H1 (cell line): ENCODE measurements around the gene CLEC16A. TPM values are rescaled to one million over a fixed set of nuclear protein-coding genes. Genes with fewer than 3 reads are reported as not detected.

Experiments
- CTCF ChIA-PET: fragments of 300-600 bp; sonication (Branson Sonifier 250); formaldehyde crosslinking; loops from one replicate; lab custom pipeline; 2021; ENCODE audit not compliant: partially characterized antibody; lab: Charles Lee
- POLR2A ChIA-PET: fragments of 300-600 bp; sonication (Branson Sonifier 250); formaldehyde crosslinking; loops from one replicate; lab custom pipeline; 2021; ENCODE audit warnings: inconsistent platforms; ENCODE audit not compliant: partially characterized antibody; lab: Charles Lee
- DNase-seq, 2 experiments: peaks; one replicate each; pipeline versions ENCODE4 v3.0.0 to v3.0.0-alpha.2; 2010 to 2022; ENCODE audit warnings: low spot score in 2 of 2, low read depth in 1 of 2, mixed read lengths in 1 of 2
- FAIRE-seq: peaks from 2 replicates; lab custom pipeline; 2011; peaks lifted over from hg19 to GRCh38; lab: Jason Lieb, UNC
- H2AFZ ChIP-seq: 2 replicates; pipeline ENCODE4 v1.8.1; 2012; ENCODE audit warnings: low read length, inconsistent platforms
- H2AK5ac ChIP-seq: 2 replicates; pipeline ENCODE4 v1.6.1; 2013; ENCODE audit warnings: low read depth, low read length
- H2BK120ac ChIP-seq: replicated peaks from 2 replicates; pipeline ENCODE3; 2013; ENCODE audit warnings: low read depth, low read length, inconsistent platforms
- H2BK12ac ChIP-seq: 2 replicates; pipeline ENCODE4 v1.6.1; 2013; ENCODE audit warnings: low read depth, low read length
- H2BK15ac ChIP-seq: 2 replicates; pipeline ENCODE4 v1.6.1; 2013; ENCODE audit warnings: low read length
- H2BK20ac ChIP-seq: 2 replicates; pipeline ENCODE4 v1.6.1; 2013; ENCODE audit warnings: low read length
- H2BK5ac ChIP-seq: 2 replicates; pipeline ENCODE4 v1.6.1; 2013; ENCODE audit warnings: low read depth, low read length
- H3K14ac ChIP-seq: 2 replicates; pipeline ENCODE4 v1.6.1; 2013; ENCODE audit warnings: inconsistent platforms; ENCODE audit not compliant: insufficient read length
- H3K18ac ChIP-seq: 2 replicates; pipeline ENCODE4 v1.6.1; 2013; ENCODE audit warnings: low read length; ENCODE audit errors: extremely low read depth
- H3K23ac ChIP-seq: 2 replicates; pipeline ENCODE4 v1.6.1; 2013; ENCODE audit warnings: inconsistent platforms; ENCODE audit not compliant: insufficient read length
- H3K23me2 ChIP-seq: 2 replicates; pipeline ENCODE4 v1.6.1; 2013; ENCODE audit warnings: low read depth, low read length
- H3K27ac ChIP-seq: 2 replicates; pipeline ENCODE4 v1.6.1; 2011; ENCODE audit warnings: low read depth, low read length, inconsistent platforms
- H3K27me3 ChIP-seq, 4 experiments: replicated peaks in 1 of 4; 1 replicate in 1 of 4; 2 replicates in 3 of 4; pipeline versions ENCODE4 v1.6.1 to v1.8.1; 2011 to 2013; ENCODE audit warnings: low read length in 3 of 4, mild to moderate bottlenecking in 3 of 4, inconsistent platforms in 2 of 4, mixed read lengths in 2 of 4, moderate library complexity in 1 of 4; ENCODE audit not compliant: control insufficient read depth in 3 of 4, insufficient read depth in 3 of 4; ENCODE audit errors: extremely low read depth in 1 of 4
- H3K36me3 ChIP-seq, 4 experiments: 2 replicates each; pipeline versions ENCODE4 v1.6.1 to v1.8.1; 2011 to 2013; ENCODE audit warnings: mild to moderate bottlenecking in 4 of 4, low read length in 3 of 4, moderate library complexity in 2 of 4, control low read depth in 1 of 4, inconsistent platforms in 1 of 4; ENCODE audit not compliant: insufficient read depth in 4 of 4, control insufficient read depth in 2 of 4
- H3K4ac ChIP-seq: replicated peaks from 2 replicates; pipeline ENCODE3; 2013; ENCODE audit warnings: low read length, low read depth, mixed read lengths, inconsistent platforms; ENCODE audit not compliant: insufficient read length
- H3K4me1 ChIP-seq, 4 experiments: replicated peaks in 1 of 4; 1 replicate in 1 of 4; 2 replicates in 3 of 4; pipeline versions ENCODE4 v1.6.1 to v1.8.1; 2011 to 2013; ENCODE audit warnings: low read length in 3 of 4, inconsistent platforms in 2 of 4, mixed read lengths in 1 of 4; ENCODE audit not compliant: insufficient read depth in 4 of 4, control insufficient read depth in 3 of 4
- H3K4me2 ChIP-seq, 2 experiments: 2 replicates each; pipeline versions ENCODE4 v1.6.1 to v1.8.1; 2011 to 2013; ENCODE audit warnings: low read depth in 2 of 2, low read length in 2 of 2, control low read depth in 1 of 2, inconsistent platforms in 1 of 2, mild to moderate bottlenecking in 1 of 2; ENCODE audit not compliant: insufficient read depth in 1 of 2
- H3K4me3 ChIP-seq, 4 experiments: fragments of 200-600, 300-600 bp in 1 of 4; sonication (generic), shearing (Covaris generic), sonication (Bioruptor Twin) in 1 of 4; 2 replicates each; pipeline versions ENCODE4 v1.5.1 to v1.8.1; 2011 to 2016; ENCODE audit warnings: low read length in 4 of 4, low read depth in 3 of 4, control low read depth in 2 of 4, inconsistent platforms in 2 of 4, mild to moderate bottlenecking in 2 of 4, mixed read lengths in 1 of 4, moderate library complexity in 1 of 4; ENCODE audit not compliant: insufficient read depth in 2 of 4; ENCODE audit errors: extremely low read depth in 1 of 4
- H3K56ac ChIP-seq: replicated peaks from 2 replicates; pipeline ENCODE3; 2013; ENCODE audit warnings: low read depth, mild to moderate bottlenecking, mixed read lengths, low read length, inconsistent platforms; ENCODE audit not compliant: insufficient read length
- H3K79me1 ChIP-seq: 2 replicates; pipeline ENCODE4 v1.6.1; 2013; ENCODE audit warnings: low read depth, low read length, control low read depth
- H3K79me2 ChIP-seq, 2 experiments: 2 replicates each; pipeline versions ENCODE4 v1.6.1 to v1.8.1; 2012 to 2013; ENCODE audit warnings: low read length in 2 of 2, mild to moderate bottlenecking in 2 of 2, inconsistent platforms in 1 of 2; ENCODE audit not compliant: insufficient read depth in 2 of 2, control insufficient read depth in 1 of 2
- H3K9ac ChIP-seq, 4 experiments: replicated peaks in 1 of 4; 1 replicate in 1 of 4; 2 replicates in 3 of 4; pipeline versions ENCODE4 v1.6.1 to v1.8.1; 2011 to 2013; ENCODE audit warnings: low read depth in 3 of 4, low read length in 3 of 4, control low read depth in 2 of 4, mild to moderate bottlenecking in 2 of 4, moderate library complexity in 2 of 4, inconsistent platforms in 1 of 4; ENCODE audit errors: extremely low read depth in 1 of 4
- H3K9me3 ChIP-seq, 2 experiments: 2 replicates each; pipeline versions ENCODE4 v1.6.1 to v1.8.1; 2012 to 2013; ENCODE audit warnings: mild to moderate bottlenecking in 2 of 2, moderate library complexity in 2 of 2, control low read depth in 1 of 2, inconsistent platforms in 1 of 2, low read depth in 1 of 2, low read length in 1 of 2, mixed read lengths in 1 of 2; ENCODE audit not compliant: insufficient read depth in 2 of 2
- H4K20me1 ChIP-seq, 2 experiments: replicated peaks in 1 of 2; 2 replicates each; pipeline versions ENCODE3 to v1.8.1; 2011 to 2013; ENCODE audit warnings: inconsistent platforms in 2 of 2, low read length in 2 of 2, mild to moderate bottlenecking in 1 of 2; ENCODE audit not compliant: insufficient read depth in 2 of 2, control insufficient read depth in 1 of 2
- H4K5ac ChIP-seq: 2 replicates; pipeline ENCODE4 v1.6.1; 2013; ENCODE audit warnings: low read length, low read depth, mixed read lengths, inconsistent platforms; ENCODE audit not compliant: insufficient read length
- H4K8ac ChIP-seq: 2 replicates; pipeline ENCODE4 v1.8.0; 2013; ENCODE audit warnings: mild to moderate bottlenecking, moderate library complexity, low read length, inconsistent platforms; ENCODE audit not compliant: insufficient read depth; ENCODE audit errors: extremely low read depth
- H4K91ac ChIP-seq: replicated peaks from 2 replicates; pipeline ENCODE3; 2013; ENCODE audit warnings: low read length, mixed read lengths, inconsistent platforms; ENCODE audit not compliant: insufficient read length
- CTCF ChIP-seq, 3 experiments: IDR thresholded peaks; 1 replicate in 2 of 3; 2 replicates in 1 of 3; pipeline versions ENCODE4 v1.5.1 to v1.6.1; 2011; ENCODE audit warnings: low read length in 3 of 3, mild to moderate bottlenecking in 3 of 3, inconsistent platforms in 2 of 3, low read depth in 1 of 3, moderate library complexity in 1 of 3; ENCODE audit not compliant: insufficient read depth in 1 of 3; ENCODE audit errors: control extremely low read depth in 1 of 3
- FOSL1 ChIP-seq: IDR thresholded peaks from 2 replicates; pipeline ENCODE4 v1.6.1; 2011; ENCODE audit warnings: mild to moderate bottlenecking, low read depth, low read length, moderate library complexity; ENCODE audit not compliant: insufficient read depth
- POLR2AphosphoS5 ChIP-seq: IDR thresholded peaks from 2 replicates; pipeline ENCODE4 v1.6.1; 2011; ENCODE audit warnings: low read depth, low read length
- SP2 ChIP-seq: IDR thresholded peaks from 2 replicates; pipeline ENCODE4 v1.6.1; 2012; ENCODE audit warnings: mild to moderate bottlenecking, low read length, inconsistent platforms
- WGBS, 2 experiments: shearing (Covaris generic) in 1 of 2; methylation state at CpG; one replicate each; pipeline versions ENCODE4 v1.1.6 to v1.1.7; 2013 to 2015; ENCODE audit warnings: low lambda C conversion rate in 2 of 2, mixed read lengths in 2 of 2, inconsistent platforms in 1 of 2, low coverage in 1 of 2, missing lambda C conversion rate in 1 of 2; ENCODE audit not compliant: insufficient replicate concordance in 2 of 2, insufficient coverage in 1 of 2, insufficient read length in 1 of 2; ENCODE audit errors: extremely low coverage in 1 of 2, missing lambda C conversion rate in 1 of 2; 5-methylcytosine and 5-hydroxymethylcytosine counted together
- polyA plus RNA-seq, 7 experiments: library from polyadenylated mRNA; depleted of rRNA in 3 of 7; stranded (reverse) in 5 of 7; unstranded in 2 of 7; fragments of >200 nt in 5 of 7; fragments of 200-250 nt in 2 of 7; gene quantifications; 1 replicate in 5 of 7; 2 replicates in 1 of 7; 4 replicates in 1 of 7; pipeline versions ENCODE4 v1.2.1 to v1.2.3, GENCODE V29; 2011 to 2013; ENCODE audit warnings: missing spikeins in 2 of 7, mixed read lengths in 2 of 7
- total RNA-seq: library from RNA; stranded (reverse); fragmentation: NEBNext Ultra II Directional; extraction: Animal tissue kit (Norgen Biotek cat#: 25700); gene quantifications from 2 replicates; pipeline ENCODE4 v1.2.1, GENCODE V29; 2021
- TF ChIP-seq, protein P1 (sequence below): IDR thresholded peaks from 2 replicates; pipeline ENCODE4 v1.6.1; 2012; ENCODE audit warnings: inconsistent platforms

The CLEC16A gene
- total and polyA plus RNA-seq, 2 of the 8 experiments (the other 6 are each of a cell fraction or from before 2014, with no cell fraction given) = 7.6 to 19.3 TPM

DNA sequence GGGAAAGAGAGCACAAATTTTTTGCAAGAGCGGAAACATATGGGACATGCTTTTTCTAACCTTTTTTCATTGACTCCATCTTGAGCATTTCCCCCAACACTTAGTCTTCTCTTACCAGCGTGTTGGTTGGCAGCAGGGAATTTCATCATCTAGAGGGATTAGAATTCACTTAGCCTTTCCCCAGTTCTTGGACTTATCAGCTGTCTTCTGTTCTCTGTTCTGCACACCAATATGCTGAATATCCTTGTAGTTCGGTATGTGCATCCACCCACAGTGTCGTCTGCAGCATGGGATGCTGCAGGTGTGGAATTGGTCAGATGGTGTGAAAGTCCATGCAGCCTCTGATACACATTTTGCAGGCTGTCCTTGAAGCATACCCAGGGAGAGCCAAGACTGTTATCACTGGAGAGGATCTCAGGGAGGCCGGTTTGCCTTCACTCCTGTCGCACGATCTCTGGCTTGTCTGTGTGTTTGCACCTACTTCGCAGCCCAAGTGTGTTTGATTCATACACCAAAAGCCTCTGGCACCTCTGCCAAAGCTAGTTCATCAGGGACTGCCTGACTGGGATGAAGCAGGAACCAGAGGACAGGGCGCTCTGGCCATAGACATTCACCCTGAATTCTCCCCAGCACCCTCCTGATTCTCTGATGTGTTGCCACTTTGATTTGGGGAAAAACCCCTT, 218.4 kb downstream of the CLEC16A start:
- H4K20me1 ChIP-seq = no peaks in the 10 kb centered on the region
- H3K4me3 ChIP-seq = no peak overlapping the region
- H2BK15ac ChIP-seq = no peak overlapping the region
- no peak overlapping the region for H4K5ac ChIP-seq
- ChIA-PET POLR2A (interaction anchor here (0.6 to 1.0 kb wide), 2 partner anchors 26 to 56 kb away, joined by 3 read pairs; no protein-coding TSS in a partner anchor), CTCF (interaction anchor here (0.6 to 1.5 kb wide), 2 partner anchors 11 to 424 kb away, joined by 3 read pairs; no protein-coding TSS in a partner anchor)
- no peak overlapping the region for H3K23ac ChIP-seq
- H2BK20ac ChIP-seq = no peak overlapping the region
- H3K4ac ChIP-seq = no peak overlapping the region
- no peak overlapping the region for H3K27ac ChIP-seq
- no peak overlapping the region for H3K56ac ChIP-seq
- no peaks in the 10 kb centered on the region for H3K23me2 ChIP-seq
- WGBS, 2 experiments = 87% methylated on average over 9 of the region's 9 CpGs; no CpG with 5 or more reads in 1 of the 2 experiments
- no peak for TF ChIP-seq FOSL1
- TF ChIP-seq, protein P1, sequence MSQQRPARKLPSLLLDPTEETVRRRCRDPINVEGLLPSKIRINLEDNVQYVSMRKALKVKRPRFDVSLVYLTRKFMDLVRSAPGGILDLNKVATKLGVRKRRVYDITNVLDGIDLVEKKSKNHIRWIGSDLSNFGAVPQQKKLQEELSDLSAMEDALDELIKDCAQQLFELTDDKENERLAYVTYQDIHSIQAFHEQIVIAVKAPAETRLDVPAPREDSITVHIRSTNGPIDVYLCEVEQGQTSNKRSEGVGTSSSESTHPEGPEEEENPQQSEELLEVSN = no peak
- no peak for TF ChIP-seq POLR2AphosphoS5
- no peak for TF ChIP-seq CTCF (IDR thresholded peaks at IDR 0.05; ENCODE audit: control extremely low read depth in 1 of 3, insufficient read depth in 1 of 3, low read depth in 1 of 3, low read length in 3 of 3)
- TF ChIP-seq SP2 = no peak
- no peaks in the 10 kb centered on the region; the same call in 1 of the 2 replicates for H3K79me1 ChIP-seq
- DNase-seq = no peak
- H2AK5ac ChIP-seq = no peak overlapping the region
- no peak overlapping the region for H2BK12ac ChIP-seq
- no peak overlapping the region for H2BK120ac ChIP-seq
- no peak overlapping the region for H2AFZ ChIP-seq
- no peak overlapping the region for H3K9ac ChIP-seq
- H3K4me1 ChIP-seq = no peaks in the 10 kb centered on the region
- no peaks in the 10 kb centered on the region for H3K79me2 ChIP-seq
- no peak overlapping the region for H4K8ac ChIP-seq
- no peak overlapping the region for H2BK5ac ChIP-seq
- no peaks in the 10 kb centered on the region for H3K36me3 ChIP-seq
- H3K27me3 ChIP-seq = no peaks in the 10 kb centered on the region
- H3K18ac ChIP-seq = no peak overlapping the region
- H4K91ac ChIP-seq = no peak overlapping the region
- no peaks in the 10 kb centered on the region for H3K9me3 ChIP-seq
- H3K4me2 ChIP-seq = no peak overlapping the region
- H3K14ac ChIP-seq = no peak overlapping the region
- FAIRE-seq = no peak
